Cardiac fibroblast (primary cell): ENCODE data around the gene HIVEP2.
"Not testable (repeated sequence)": the region's sequence is repeated elsewhere in the genome, so short reads cannot be mapped to it uniquely, and the experiment has no call there.

Experiments
- DNase-seq, 2 donors: peaks; one replicate each; pipeline versions ENCODE4 v3.0.0 to v3.0.0-alpha.2; 2010; ENCODE audit warnings: low read depth in 2 of 2
- H3K4me3 ChIP-seq, 2 donors: replicated peaks in 1 of 2; 1 replicate in 1 of 2; 2 replicates in 1 of 2; pipeline ENCODE4 v1.5.1; 2011; ENCODE audit warnings: low read depth in 2 of 2, low read length in 2 of 2, mild to moderate bottlenecking in 2 of 2, moderate library complexity in 1 of 2
- CTCF ChIP-seq: IDR thresholded peaks from one replicate; pipeline ENCODE4 v1.5.1; 2011; ENCODE audit warnings: low read depth, mild to moderate bottlenecking, low read length, inconsistent platforms

HIVEP2 gene

GRCh38 chr6:142945049-142945445, at the start of gene HIVEP2:
TSS of gene HIVEP2 (minus strand) at chr6:142945176. CDS start at chr6:142774738, 170,438 bp downstream.
- H3K4me3 ChIP-seq, result peak within 1 kb of the TSS; percentile 91 to 99
- peak; percentile 91 to 93 for DNase-seq
- TF ChIP-seq CTCF, result peak; percentile 18

- no peak overlapping the region for H3K4me3 ChIP-seq
- no peak for TF ChIP-seq CTCF
- no peak for DNase-seq
These were observed 49.0 kb upstream of the HIVEP2 start for GRCh38 chr6:142993977-142994376.

- DNase-seq, result no peak
- no peak for TF ChIP-seq CTCF
- no peak overlapping the region for H3K4me3 ChIP-seq
These were observed 42.5 kb upstream of the HIVEP2 start for GRCh38 chr6:142987490-142987889.

GRCh38 chr6:142985281-142985680, 40.3 kb upstream of the HIVEP2 start:
- H3K4me3 ChIP-seq, result no peak overlapping the region
- no peak for TF ChIP-seq CTCF
- peak in 1 of 2 donors; percentile 6 for DNase-seq

- DNase-seq, result no peak
- no peak overlapping the region for H3K4me3 ChIP-seq
- no peak for TF ChIP-seq CTCF
These were observed 39.4 kb upstream of the HIVEP2 start for GRCh38 chr6:142984386-142984785.

GRCh38 chr6:142975365-142975764, 30.4 kb upstream of the HIVEP2 start:
- no peak for TF ChIP-seq CTCF
- H3K4me3 ChIP-seq, result no peak overlapping the region
- no peak for DNase-seq

GRCh38 chr6:142970941-142971340, 26.0 kb upstream of the HIVEP2 start:
- DNase-seq, H3K4me3 ChIP-seq: not testable (repeated sequence)
